K562 (cell line): ENCODE results near the gene CHRDL2. TPM values are rescaled to one million over a fixed set of nuclear protein-coding genes. Genes with fewer than 3 reads are reported as not detected.

ENCODE experiments used
- ATF7 ChIP-seq: fragments of 450-650 bp; IDR thresholded peaks from 2 replicates; pipeline ENCODE4 v1.7.1; 2014; ENCODE audit warnings: mild to moderate bottlenecking, moderate library complexity
- BRD9 ChIP-seq: fragments of 450-650 bp; IDR thresholded peaks from 2 replicates; pipeline ENCODE4 v1.6.1; 2018; ENCODE audit warnings: low read depth; ENCODE audit not compliant: partially characterized antibody
- CREB3L1 ChIP-seq: fragments of 450-650 bp; IDR thresholded peaks from 2 replicates; pipeline ENCODE4 v1.6.1; 2014; ENCODE audit warnings: low read depth, mild to moderate bottlenecking, moderate library complexity, borderline replicate concordance
- CREM ChIP-seq: IDR thresholded peaks from 2 replicates; pipeline ENCODE4 v1.6.1; 2014; ENCODE audit warnings: antibody characterized with exemption, low read depth
- DACH1 ChIP-seq: fragments of 450-650 bp; IDR thresholded peaks from 2 replicates; pipeline ENCODE4 v1.6.1; 2018; ENCODE audit not compliant: partially characterized antibody
- NFIC ChIP-seq: fragments of 450-650 bp; IDR thresholded peaks from 2 replicates; pipeline ENCODE4 v1.6.1; 2017; ENCODE audit warnings: mild to moderate bottlenecking, inconsistent platforms
- NFRKB ChIP-seq: fragments of 450-650 bp; IDR thresholded peaks from 2 replicates; pipeline ENCODE4 v1.6.1; 2016; ENCODE audit warnings: low read depth
- PHF20 ChIP-seq: fragments of 450-650 bp; IDR thresholded peaks from 2 replicates; pipeline ENCODE4 v1.6.1; 2018; ENCODE audit not compliant: partially characterized antibody
- PHF8 ChIP-seq: fragments of 200-600 bp; sonication (generic); IDR thresholded peaks from 2 replicates; pipeline ENCODE4 v1.6.1; 2012; ENCODE audit warnings: mixed run types, mild to moderate bottlenecking, inconsistent platforms, low read length, moderate library complexity, borderline replicate concordance
- POLR2AphosphoS2 ChIP-seq: IDR thresholded peaks from 2 replicates; pipeline ENCODE4 v1.6.1; 2012; ENCODE audit warnings: low read length, improper control_type of control experiment
- POLR2AphosphoS5 ChIP-seq: IDR thresholded peaks from 2 replicates; pipeline ENCODE4 v1.6.1; 2011; ENCODE audit warnings: mild to moderate bottlenecking, low read depth, low read length, moderate library complexity; ENCODE audit not compliant: control insufficient read depth, insufficient read depth
- PRDM10 ChIP-seq: fragments of 450-650 bp; IDR thresholded peaks from 2 replicates; pipeline ENCODE4 v1.6.1; 2018; ENCODE audit not compliant: partially characterized antibody
- RB1 ChIP-seq: fragments of 450-650 bp; IDR thresholded peaks from 2 replicates; pipeline ENCODE4 v1.6.1; 2017; ENCODE audit warnings: low read depth, mild to moderate bottlenecking
- TAF9B ChIP-seq: fragments of 450-650 bp; IDR thresholded peaks from 2 replicates; pipeline ENCODE4 v1.6.1; 2018; ENCODE audit warnings: mild to moderate bottlenecking; ENCODE audit not compliant: partially characterized antibody
- TCF7L2 ChIP-seq: fragments of 150-350 bp; IDR thresholded peaks from 2 replicates; pipeline ENCODE4 v1.6.1; 2016; ENCODE audit warnings: low read depth, mild to moderate bottlenecking, low read length, moderate library complexity
- THAP12 ChIP-seq: fragments of 250-450 bp; sonication (Bioruptor Pico); IDR thresholded peaks from 2 replicates; pipeline ENCODE4 v1.9.0; 2021; ENCODE audit warnings: mild to moderate bottlenecking, inconsistent platforms
- XRCC4 ChIP-seq: IDR thresholded peaks from one replicate; pipeline ENCODE4 v1.6.1; 2011; ENCODE audit not compliant: insufficient read depth, insufficient read length; ENCODE audit errors: extremely low read depth
- ZBTB9 ChIP-seq: fragments of 450-650 bp; formaldehyde crosslinking; IDR thresholded peaks from 2 replicates; pipeline ENCODE4 v1.4.0; 2020; ENCODE audit warnings: mild to moderate bottlenecking, moderate library complexity
- ZFX ChIP-seq: sonication (generic); formaldehyde crosslinking; IDR thresholded peaks from 2 replicates; pipeline ENCODE4 v1.8.0; 2022; ENCODE audit warnings: mild to moderate bottlenecking, missing genetic modification reagents, moderate library complexity
- polyA plus RNA-seq, 8 experiments: library from polyadenylated mRNA; depleted of rRNA in 4 of 8; stranded (reverse) in 5 of 8; unstranded in 3 of 8; fragments of >200 nt; fragmentation: Nextera tagmentation in 2 of 8; fragmentation: Illumina TruSeq in 1 of 8; extraction: Ambion mirVana in 2 of 8; extraction: Trizol in 1 of 8; gene quantifications; 2 replicates each; pipeline versions ENCODE4 v1.2.1 to v1.2.3, GENCODE V29; 2011 to 2014; ENCODE audit warnings: inconsistent platforms in 1 of 8, missing spikeins in 1 of 8
- total RNA-seq, 7 experiments: library from RNA; depleted of rRNA in 6 of 7; stranded (reverse); fragments of >200 nt in 6 of 7; fragmentation: Illumina TruSeq in 2 of 7; extraction: Trizol in 2 of 7; gene quantifications; 2 replicates each; pipeline versions ENCODE4 v1.2.1 to v1.2.3, GENCODE V29; 2011 to 2021; ENCODE audit warnings: low replicate concordance in 1 of 7

Gene CHRDL2
- total and polyA plus RNA-seq, 9 of the 15 experiments (the other 6 are each of a cell fraction or from before 2014, with no cell fraction given) = not detected

- TF ChIP-seq PRDM10 (peak; percentile 87), THAP12 (CRISPR knock-in tag) (peak; percentile 80), NFRKB (peak; percentile 82), CREM (0 out of 2 replicates have a peak, but pooled peaks have one; percentile 42), POLR2AphosphoS5 (peak; percentile 87), ZBTB9 (0 out of 2 replicates have a peak, but pooled peaks have one; percentile 13), PHF8 (peak; percentile 82), BRD9 (no peak), NFIC (peak; percentile 87), CREB3L1 (0 out of 2 replicates have a peak, but pooled peaks have one; percentile 17), POLR2AphosphoS2 (no peak), ATF7 (peak; percentile 90), TAF9B (peak; percentile 56), RB1 (peak; percentile 23; the same call in 1 of the 2 replicates), ZFX (CRISPR knock-in tag) (peak; percentile 81), XRCC4 (no peak), PHF20 (peak; percentile 55), DACH1 (peak; percentile 78), TCF7L2 (no peak)
Measured at GRCh38 chr11:74748211-74749126, 17.2 kb upstream of the CHRDL2 start, which contains the start of gene RNF169 (continued).
